ENCODE results near the gene SYCP3.

The SYCP3 gene

DNA sequence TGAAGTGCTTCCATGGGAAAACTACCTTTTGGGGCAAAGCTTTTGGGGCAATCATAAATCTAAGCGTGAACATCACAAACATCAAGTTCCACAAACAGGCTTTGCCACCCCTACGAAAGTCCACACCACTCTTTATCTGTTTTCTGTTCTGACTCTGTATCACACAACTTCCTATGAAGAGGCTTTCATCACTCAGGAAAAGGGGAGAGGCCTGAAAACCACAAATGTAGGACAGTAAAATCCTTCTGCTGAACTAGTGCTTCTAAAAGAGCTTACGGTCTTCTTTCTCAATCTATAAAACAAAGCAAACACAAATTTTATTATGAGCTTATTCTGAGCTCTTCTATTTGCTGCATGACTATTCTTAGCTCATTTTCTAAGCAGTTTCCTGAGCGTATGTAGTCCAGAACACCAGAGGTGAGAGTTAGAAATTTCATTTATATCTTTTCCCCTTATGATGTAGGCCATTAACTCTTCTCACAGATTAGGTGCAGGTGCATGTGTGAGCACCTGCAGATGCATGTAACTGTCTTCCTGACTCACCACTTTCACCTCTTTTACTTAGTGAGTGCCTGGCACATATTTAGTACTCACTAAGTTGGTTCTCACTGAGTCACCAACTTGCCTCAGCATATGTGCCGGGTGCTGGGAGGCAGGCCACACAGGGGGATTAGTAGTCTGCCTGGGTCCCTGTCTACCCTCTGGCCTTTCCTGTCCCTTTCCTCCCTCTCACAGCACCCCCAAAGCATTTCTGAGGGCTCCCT lies 32.9 kb upstream of the SYCP3 start:
- no peak overlapping the region for H3K4me3 ChIP-seq (ENCODE audit: low read length)
- DNase-seq (ENCODE audit: low read depth), result no peak
- TF ChIP-seq CTCF (conservative IDR thresholded peaks at IDR 0.05; ENCODE audit: low read length), result no peak

DNA sequence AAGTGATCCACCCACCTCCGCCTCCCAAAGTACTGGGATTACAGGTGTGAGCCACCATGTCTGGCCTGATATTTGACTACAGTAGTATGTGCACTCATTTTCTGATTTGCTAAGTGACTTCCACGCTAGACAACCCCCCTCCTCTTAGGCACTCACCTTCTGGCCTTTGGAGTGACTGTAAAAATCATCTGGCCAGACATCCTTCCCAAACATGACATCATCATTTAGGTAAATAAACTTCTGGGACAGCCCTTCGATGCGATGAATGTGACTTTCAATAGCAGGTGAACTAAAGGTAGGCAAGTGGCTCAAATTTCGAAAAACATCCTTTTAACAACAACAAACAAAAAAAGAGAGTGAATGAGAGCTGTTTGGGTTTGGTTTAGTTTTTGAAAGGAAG lies 30.6 kb upstream of the SYCP3 start:
- no peak for DNase-seq (ENCODE audit: low read depth)
- TF ChIP-seq CTCF (conservative IDR thresholded peaks at IDR 0.05; ENCODE audit: low read length), result no peak
- H3K4me3 ChIP-seq (ENCODE audit: low read length), result no peak overlapping the region

GRCh38 chr12:101768781-101769180 lies 29.5 kb upstream of the SYCP3 start:
- TF ChIP-seq CTCF (conservative IDR thresholded peaks at IDR 0.05; ENCODE audit: low read length), result no peak
- DNase-seq (ENCODE audit: low read depth), result no peak
- H3K4me3 ChIP-seq (ENCODE audit: low read length), result no peak overlapping the region

DNA sequence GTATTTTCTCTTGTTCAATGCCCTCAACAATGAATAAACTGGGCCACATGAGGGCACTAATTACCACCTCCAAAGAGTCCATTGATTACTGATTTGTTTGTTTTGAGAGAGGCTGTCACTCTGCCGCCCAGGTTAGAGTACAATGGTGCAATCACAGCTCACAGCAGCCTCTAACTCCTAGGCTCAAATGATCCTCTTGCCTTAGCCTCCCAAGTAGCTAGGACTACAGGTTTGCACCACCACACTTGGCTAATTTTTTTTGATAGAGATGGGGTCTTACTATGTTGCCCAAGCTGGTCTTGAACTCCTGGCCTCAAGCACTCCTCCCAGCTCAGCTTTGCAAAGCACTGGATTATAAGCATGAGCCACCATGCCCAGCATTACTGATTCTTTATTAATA lies 28.3 kb upstream of the SYCP3 start:
- no peak overlapping the region for H3K4me3 ChIP-seq (ENCODE audit: low read length)
- no peak for DNase-seq (ENCODE audit: low read depth)
- TF ChIP-seq CTCF (conservative IDR thresholded peaks at IDR 0.05; ENCODE audit: low read length), result no peak

- DNase-seq (ENCODE audit: low read depth), result no peak
- TF ChIP-seq CTCF (conservative IDR thresholded peaks at IDR 0.05; ENCODE audit: low read length), result no peak
- H3K4me3 ChIP-seq (ENCODE audit: low read length), result no peak overlapping the region
These were observed 25.0 kb upstream of the SYCP3 start for GRCh38 chr12:101764051-101764792.

DNA sequence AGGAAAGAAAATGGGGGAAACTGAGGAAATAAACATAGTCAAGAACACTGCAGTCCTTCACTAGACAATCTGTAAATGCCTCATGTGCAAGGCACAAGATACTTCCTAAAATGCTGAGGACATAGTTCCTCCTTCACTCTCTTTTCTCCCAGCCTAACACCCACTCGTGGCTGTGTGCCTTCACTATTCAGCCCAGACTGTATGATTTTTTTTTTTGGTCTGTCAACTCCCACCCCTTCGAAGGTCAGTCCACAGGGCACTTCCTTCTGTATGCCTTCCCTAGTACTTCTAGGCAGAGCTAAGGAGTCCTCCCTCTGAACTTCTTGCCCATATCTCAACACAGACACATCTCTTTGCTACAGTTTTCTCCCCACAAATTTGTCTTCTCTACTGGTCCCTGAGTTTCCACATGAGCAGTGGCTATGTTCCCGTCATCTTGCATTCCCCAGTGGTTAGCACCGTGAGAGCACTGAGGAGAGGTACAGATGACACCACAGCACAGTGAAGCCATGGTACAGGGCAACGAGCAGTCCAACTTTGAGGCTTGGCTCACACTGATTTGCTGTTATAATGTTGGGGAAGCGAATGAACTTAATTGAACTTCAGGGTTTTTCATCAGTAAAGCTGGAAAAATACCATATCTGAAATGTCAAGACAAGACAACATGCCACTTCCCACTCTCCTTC lies 24.1 kb upstream of the SYCP3 start:
- no peak for DNase-seq (ENCODE audit: low read depth)
- H3K4me3 ChIP-seq (ENCODE audit: low read length), result no peak overlapping the region
- TF ChIP-seq CTCF (conservative IDR thresholded peaks at IDR 0.05; ENCODE audit: low read length), result no peak

Data from AG10803 (cell line).